Inflammatory macrophage (primary cell): ENCODE data around the gene TMEM191B.
"Not testable (repeated sequence)": the region's sequence is repeated elsewhere in the genome, so short reads cannot be mapped to it uniquely, and the experiment has no call there.

Experiments used
- DNase-seq, 2 donors: peaks; one replicate each; pipeline ENCODE4 v3.0.0-alpha.2; 2020 to 2022
- total RNA-seq, 18 experiments: gene quantifications; one replicate each; lab custom pipeline; 2026; ENCODE audit warnings: mixed read lengths in 6 of 18, inconsistent platforms in 2 of 18; lab: John Stamatoyannopoulos, UW

Gene TMEM191B
- 0 to 1.5 (median 0.27) reads per million in 18 experiments for total RNA-seq

- DNase-seq: not testable (repeated sequence)
Measured at GRCh38 chr22:18527752-18528596, at the start of gene TMEM191B. Gene TMEM191B, plus strand, starts transcription at chr22:18527802. Its CDS starts 179 bp downstream, at chr22:18527981.

GRCh38 chr22:18496227-18496626, 31.4 kb upstream of the TMEM191B start:
- DNase-seq: not testable (repeated sequence)

- DNase-seq: not testable (repeated sequence)
Measured at GRCh38 chr22:18511327-18511726, 16.3 kb upstream of the TMEM191B start.

- DNase-seq: not testable (repeated sequence)
Measured at GRCh38 chr22:18512378-18512777, 15.2 kb upstream of the TMEM191B start.

DNA sequence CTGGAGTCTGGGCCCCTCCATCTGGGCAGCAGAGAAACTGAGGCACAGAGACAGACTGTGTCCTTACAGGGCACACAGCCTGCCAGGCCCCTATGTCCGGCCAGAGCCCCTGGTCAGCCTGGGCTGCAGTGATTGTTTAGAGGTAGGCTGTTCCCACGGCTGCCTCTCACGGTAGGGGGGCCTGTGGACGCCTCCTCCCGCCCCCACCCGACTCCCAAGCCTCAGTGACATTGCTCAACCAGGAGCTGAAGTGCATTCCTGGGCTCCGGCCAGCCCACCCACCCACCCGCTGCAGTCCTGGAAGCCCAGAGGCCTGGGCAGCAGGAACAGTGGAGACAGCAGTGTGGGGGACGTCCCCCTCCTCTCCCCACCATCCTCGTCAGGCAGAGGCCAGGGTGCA, 14.1 kb upstream of the TMEM191B start:
- DNase-seq: not testable (repeated sequence)

- DNase-seq: not testable (repeated sequence)
Measured at GRCh38 chr22:18518061-18518460, 9.5 kb upstream of the TMEM191B start, which contains the start of gene GGTLC3. Gene GGTLC3, minus strand, starts transcription at chr22:18518161. Its CDS starts 264 bp downstream, at chr22:18517897.

DNA sequence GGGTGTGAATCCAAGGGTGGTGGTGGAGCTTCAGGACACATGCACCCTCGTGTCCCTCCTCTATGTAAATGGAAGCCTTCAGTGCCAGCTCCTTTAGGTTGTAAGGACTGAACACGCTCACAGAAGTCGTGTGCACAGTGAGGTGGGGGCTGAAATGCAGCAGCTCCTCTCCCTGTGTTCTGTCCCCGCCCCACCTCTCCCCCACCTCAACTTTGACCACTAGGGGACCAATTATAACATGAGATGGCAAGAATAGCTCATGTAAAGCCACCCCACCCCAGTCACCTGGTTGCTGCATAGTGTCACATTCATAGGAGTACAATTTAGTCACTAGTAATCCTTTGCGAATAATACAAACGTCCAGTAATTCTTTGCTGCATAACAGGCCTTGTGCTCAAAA, 4.8 kb upstream of the TMEM191B start:
- not testable (repeated sequence) for DNase-seq

DNA sequence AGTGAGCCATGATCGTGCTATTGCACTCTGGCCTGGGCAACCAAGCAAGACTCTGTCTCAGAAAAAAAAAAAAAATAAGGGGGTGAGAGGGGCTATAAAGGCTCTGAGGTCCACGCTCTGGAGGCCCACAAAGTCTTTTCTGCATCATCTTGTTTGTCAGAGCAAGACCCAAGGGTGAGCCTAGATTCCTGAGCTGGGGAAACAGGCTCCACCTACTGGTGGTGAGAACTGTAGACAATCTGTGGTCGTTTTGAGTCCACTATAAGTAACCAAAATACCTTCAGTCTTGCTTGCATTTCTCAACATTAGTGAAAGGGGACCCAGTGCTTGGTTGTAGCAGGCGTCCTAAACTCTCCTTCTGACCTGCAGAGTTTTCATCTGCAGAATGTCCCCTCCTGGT, 4.3 kb upstream of the TMEM191B start:
- not testable (repeated sequence) for DNase-seq

DNA sequence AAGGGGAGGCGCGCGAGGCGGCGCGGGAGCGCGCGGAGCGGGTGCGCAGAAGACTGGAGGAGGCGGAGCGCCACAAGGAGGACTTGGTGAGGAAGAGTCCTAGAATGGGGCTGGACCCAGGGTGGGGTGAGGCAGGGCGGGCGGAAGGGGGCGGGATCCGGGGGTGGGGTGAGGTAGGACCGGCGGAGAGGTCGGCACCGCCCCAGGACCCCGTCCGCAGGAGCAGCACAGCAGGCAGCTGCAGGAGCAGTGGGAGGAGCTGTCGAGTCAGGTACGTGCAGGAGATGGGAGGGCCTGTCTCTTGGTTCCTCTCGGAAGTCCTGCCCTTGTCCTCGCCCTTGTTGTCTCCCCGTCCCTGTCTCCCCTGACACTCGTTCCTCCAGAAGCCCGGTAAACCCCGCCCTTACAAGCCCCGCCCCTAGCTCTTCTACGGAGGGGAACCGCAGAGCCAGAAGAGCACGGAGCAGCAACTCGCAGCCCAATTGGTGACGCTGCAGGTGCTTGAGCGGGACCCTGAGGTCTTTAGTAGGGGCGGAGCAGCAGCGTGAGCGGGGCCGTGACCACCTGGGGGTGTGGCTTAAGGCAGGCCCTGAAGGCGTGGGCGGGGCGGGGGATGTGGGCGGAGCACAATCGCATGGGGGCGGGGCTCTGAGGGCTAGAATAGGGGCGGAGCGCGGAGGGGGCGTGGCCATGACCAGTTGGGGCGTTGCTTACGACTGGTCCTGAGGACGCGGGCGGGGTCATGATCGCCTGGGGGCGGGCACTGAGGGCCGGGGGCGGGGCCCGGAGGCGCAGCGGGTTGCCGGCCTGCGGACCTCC, 1.2 kb downstream of the TMEM191B start:
- DNase-seq: peak; percentile 23 to 92

DNA sequence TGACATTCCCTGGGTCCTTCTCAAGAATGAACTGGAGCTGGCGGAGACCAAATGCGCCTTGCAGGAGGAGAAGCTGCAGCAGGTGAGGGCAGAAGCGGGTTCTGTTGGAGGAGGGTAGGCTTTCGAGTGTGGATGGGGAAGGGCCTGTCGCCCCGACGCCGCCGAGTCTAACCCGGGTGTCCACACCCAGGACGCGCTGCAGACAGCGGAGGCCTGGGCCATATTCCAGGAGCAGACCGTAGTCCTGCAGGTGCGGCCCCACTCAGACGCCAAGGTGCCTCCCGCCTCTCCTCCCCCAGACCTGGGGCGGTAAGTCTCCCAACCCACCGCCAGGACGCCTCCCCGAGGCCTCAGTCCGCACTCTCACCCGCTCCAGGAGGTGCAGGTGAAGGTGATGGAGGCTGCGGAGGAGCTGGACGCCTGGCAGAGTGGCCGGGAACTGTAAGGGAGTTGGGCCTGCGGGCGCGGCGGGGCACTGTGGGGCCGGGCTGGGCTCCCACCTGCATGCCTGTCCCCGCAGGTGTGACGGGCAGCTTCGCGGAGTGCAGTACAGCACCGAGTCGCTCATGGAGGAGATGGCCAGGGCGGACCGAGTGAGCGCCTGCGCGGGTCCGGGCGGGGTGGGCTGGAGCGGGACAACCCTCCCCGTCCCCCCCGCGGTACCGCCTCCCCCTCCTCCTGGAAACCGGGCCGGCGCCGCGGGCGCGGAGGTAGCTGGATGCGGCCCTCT, 2.0 kb downstream of the TMEM191B start:
- not testable (repeated sequence) for DNase-seq

GRCh38 chr22:18533633-18534032, 6.0 kb downstream of the TMEM191B start:
- not testable (repeated sequence) for DNase-seq

GRCh38 chr22:18534315-18534714, 6.7 kb downstream of the TMEM191B start:
- DNase-seq: not testable (repeated sequence)

GRCh38 chr22:18539994-18540393, 12.4 kb downstream of the TMEM191B start:
- not testable (repeated sequence) for DNase-seq

GRCh38 chr22:18543400-18543799, 15.8 kb downstream of the TMEM191B start:
- not testable (repeated sequence) for DNase-seq

GRCh38 chr22:18544615-18545014, 17.0 kb downstream of the TMEM191B start:
- not testable (repeated sequence) for DNase-seq

- DNase-seq: peak in 1 of 2 donors; percentile 2
Measured at GRCh38 chr22:18549458-18550179, 22.0 kb downstream of the TMEM191B start.

GRCh38 chr22:18551046-18551445, 23.4 kb downstream of the TMEM191B start:
- DNase-seq: not testable (repeated sequence)

GRCh38 chr22:18552839-18553597, 25.4 kb downstream of the TMEM191B start:
- DNase-seq: not testable (repeated sequence)

GRCh38 chr22:18554280-18555256, 27.0 kb downstream of the TMEM191B start:
- not testable (repeated sequence) for DNase-seq
